Peyer's patch (tissue), 4 donors: ENCODE data around the gene NAV3.

Source experiments
- CTCF ChIP-seq, 6 experiments: fragments of 450-650 bp in 4 of 6; fragments of 200-600 bp in 2 of 6; sonication (generic) in 1 of 6; IDR thresholded peaks; one replicate each; pipeline ENCODE4 v1.5.1; 2017 to 2019; ENCODE audit warnings: antibody characterized with exemption in 6 of 6, mild to moderate bottlenecking in 3 of 6, moderate library complexity in 1 of 6
- POLR2A ChIP-seq, 2 donors: fragments of 450-650 bp; IDR thresholded peaks; one replicate each; pipeline ENCODE4 v1.5.1; 2017; ENCODE audit warnings: antibody characterized with exemption in 2 of 2, mild to moderate bottlenecking in 2 of 2, moderate library complexity in 2 of 2

GRCh38 chr12:77999074-77999715, 168.5 kb downstream of the NAV3 start:
- TF ChIP-seq CTCF (IDR thresholded peaks at IDR 0.05) (no peak), POLR2A (IDR thresholded peaks at IDR 0.05) (no peak)
